Esophagus (tissue), 2 donors: Measurements from ENCODE around the gene CACNA1D. TPM values are rescaled to one million over a fixed set of nuclear protein-coding genes. Genes with fewer than 3 reads are reported as not detected.
"Not testable (repeated sequence)": the region's sequence is repeated elsewhere in the genome, so short reads cannot be mapped to it uniquely, and the experiment has no call there.

Experiments
- H3K27ac ChIP-seq, 2 donors: one replicate each; pipeline ENCODE4 v1.5.1; 2013; ENCODE audit warnings: low read depth in 2 of 2, mild to moderate bottlenecking in 2 of 2, inconsistent platforms in 1 of 2, low read length in 1 of 2, moderate library complexity in 1 of 2
- H3K27me3 ChIP-seq, 2 donors: one replicate each; pipeline ENCODE4 v1.6.1; 2013; ENCODE audit warnings: low read length in 2 of 2, control low read depth in 1 of 2, mild to moderate bottlenecking in 1 of 2; ENCODE audit not compliant: insufficient read depth in 2 of 2, control insufficient read depth in 1 of 2
- H3K36me3 ChIP-seq, 2 donors: one replicate each; pipeline ENCODE4 v1.6.1; 2013; ENCODE audit warnings: low read length in 1 of 2; ENCODE audit not compliant: control insufficient read depth in 2 of 2, insufficient read depth in 2 of 2
- H3K4me1 ChIP-seq, 2 donors: one replicate each; pipeline ENCODE4 v1.6.1; 2013; ENCODE audit warnings: low read length in 1 of 2; ENCODE audit not compliant: control insufficient read depth in 2 of 2, insufficient read depth in 2 of 2
- H3K4me3 ChIP-seq, 2 donors: one replicate each; pipeline ENCODE4 v1.5.1; 2013; ENCODE audit warnings: low read length in 2 of 2, mild to moderate bottlenecking in 2 of 2, low read depth in 1 of 2, moderate library complexity in 1 of 2
- H3K9me3 ChIP-seq, 2 donors: one replicate each; pipeline ENCODE4 v1.6.1; 2013; ENCODE audit warnings: mild to moderate bottlenecking in 2 of 2, low read depth in 1 of 2, low read length in 1 of 2, moderate library complexity in 1 of 2; ENCODE audit not compliant: control insufficient read depth in 2 of 2, insufficient read depth in 1 of 2
- WGBS, 2 donors: extraction: QIAGEN DNeasy Blood & Tissue Kit; methylation state at CpG; one replicate each; pipeline ENCODE4 v1.1.7; 2013; 5-methylcytosine and 5-hydroxymethylcytosine counted together
- polyA plus RNA-seq, 2 donors: library from polyadenylated mRNA; stranded (reverse); fragments of 200-250 nt; gene quantifications; one replicate each; pipeline ENCODE4 v1.2.3, GENCODE V29; 2013
- donor health status: healthy with polysubstance abuse.
- donor health status: Bipolar disorder and iron deficiency.

The CACNA1D gene
- polyA plus RNA-seq, 2 donors = 0.38 to 0.61 TPM

GRCh38 chr3:53649816-53650215 is 155.4 kb downstream of the CACNA1D start:
- H3K4me1 ChIP-seq = no peaks in the 10 kb centered on the region
- H3K9me3 ChIP-seq = no peaks in the 10 kb centered on the region
- no peaks in the 10 kb centered on the region for H3K36me3 ChIP-seq
- no peaks in the 10 kb centered on the region for H3K27me3 ChIP-seq
- WGBS, 2 donors = 74 to 86% methylated on average over 4 of the region's 4 CpGs
- no peak overlapping the region for H3K4me3 ChIP-seq
- no peak overlapping the region for H3K27ac ChIP-seq

DNA sequence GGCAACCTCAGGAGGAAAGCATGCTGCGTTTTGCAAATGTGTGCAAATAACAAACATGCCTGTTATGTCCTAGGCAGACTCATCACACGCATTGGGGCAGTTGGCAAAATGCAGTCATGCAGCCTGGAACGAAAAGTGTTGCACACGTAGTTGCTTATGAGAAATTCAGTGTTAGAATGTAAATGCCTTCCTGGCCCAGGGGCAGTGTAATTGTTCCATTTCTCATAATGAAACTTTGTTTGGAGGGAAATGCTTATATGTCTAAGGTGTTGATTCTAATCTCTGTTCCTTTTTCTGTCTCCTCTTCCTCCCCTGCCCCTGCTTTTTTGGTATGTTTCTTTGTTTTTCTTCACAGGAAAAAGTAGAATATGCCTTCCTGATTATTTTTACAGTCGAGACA is 156.0 kb downstream of the CACNA1D start:
- Histone ChIP-seq H3K27ac (no peak overlapping the region), H3K9me3 (no peaks in the 10 kb centered on the region), H3K27me3 (no peaks in the 10 kb centered on the region), H3K4me1 (no peaks in the 10 kb centered on the region), H3K4me3 (no peak overlapping the region), H3K36me3 (no peaks in the 10 kb centered on the region)
- 69 to 75% methylated on average over 5 of the region's 5 CpGs for WGBS, 2 donors

DNA sequence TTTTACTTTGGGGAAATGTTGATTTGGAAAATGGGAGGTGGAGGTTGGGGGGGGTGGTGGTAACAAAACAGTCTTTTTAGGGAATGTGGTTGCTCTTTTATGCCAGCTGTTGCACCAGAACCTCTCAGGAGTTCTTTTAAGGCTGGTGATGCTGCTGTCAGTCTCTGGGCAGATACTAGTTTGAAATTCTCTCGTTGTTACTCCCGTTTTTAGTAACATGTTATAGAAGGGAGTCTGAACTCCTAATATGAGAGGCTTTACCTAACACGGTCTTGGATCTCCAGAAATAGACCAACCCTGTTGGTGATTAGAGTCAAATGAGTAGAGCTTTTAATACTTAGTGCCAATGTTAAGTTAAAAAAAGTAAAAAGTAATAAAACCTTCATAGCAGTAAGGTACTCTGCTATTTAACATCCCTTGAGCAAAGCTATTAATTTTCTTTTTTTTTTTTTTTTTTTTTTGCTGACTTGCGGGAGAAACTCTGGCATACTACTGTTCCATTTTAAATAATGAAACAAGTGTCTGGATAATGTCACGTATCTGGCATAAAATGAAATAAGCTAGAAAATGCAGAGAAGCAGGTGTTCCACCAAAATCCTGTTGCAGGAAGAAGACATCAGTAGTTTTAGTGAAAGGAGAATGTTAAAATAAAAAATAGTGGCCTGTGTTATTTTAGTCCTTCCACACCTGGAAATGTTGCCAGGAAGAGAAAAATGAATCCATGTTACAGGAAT is 156.7 kb downstream of the CACNA1D start:
- 87 to 89% methylated on average over 5 of the region's 5 CpGs for WGBS, 2 donors
- no peaks in the 10 kb centered on the region for H3K9me3 ChIP-seq
- no peaks in the 10 kb centered on the region for H3K27me3 ChIP-seq
- H3K4me1 ChIP-seq = no peaks in the 10 kb centered on the region
- no peaks in the 10 kb centered on the region for H3K36me3 ChIP-seq
- no peak overlapping the region for H3K4me3 ChIP-seq
- no peak overlapping the region for H3K27ac ChIP-seq

DNA sequence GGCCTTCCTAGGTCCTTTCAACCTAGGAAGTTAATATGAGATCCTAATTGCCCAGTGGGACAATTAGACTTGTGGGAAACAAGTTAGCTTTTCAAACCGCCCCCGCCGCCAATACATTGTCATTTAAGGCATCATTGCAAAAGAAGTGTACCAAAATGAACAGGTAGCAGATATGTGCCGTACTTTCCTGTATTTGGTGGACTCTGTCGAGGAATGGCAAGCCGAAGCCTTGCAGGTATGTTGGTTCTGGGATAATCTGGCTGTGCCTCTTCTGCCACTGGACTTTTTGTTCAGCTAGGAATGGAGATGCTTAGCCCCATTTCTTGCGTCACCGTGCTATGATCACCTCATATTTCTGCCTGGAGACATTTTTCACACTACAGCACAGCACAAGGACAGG is 157.5 kb downstream of the CACNA1D start:
- H3K36me3 ChIP-seq = no peaks in the 10 kb centered on the region
- no peaks in the 10 kb centered on the region for H3K4me1 ChIP-seq
- no peaks in the 10 kb centered on the region for H3K9me3 ChIP-seq
- H3K4me3 ChIP-seq = no peak overlapping the region
- 94 to 96% methylated on average over 8 of the region's 8 CpGs for WGBS, 2 donors
- no peaks in the 10 kb centered on the region for H3K27me3 ChIP-seq
- H3K27ac ChIP-seq = no peak overlapping the region

- H3K36me3 ChIP-seq = no peaks in the 10 kb centered on the region
- H3K27me3 ChIP-seq = no peaks in the 10 kb centered on the region
- no peak overlapping the region for H3K27ac ChIP-seq
- H3K4me3 ChIP-seq = no peak overlapping the region
- H3K4me1 ChIP-seq = no peaks in the 10 kb centered on the region
- H3K9me3 ChIP-seq = peaks cover 3 to 4% of the 10 kb centered on the region in 2 donors
- 79 to 81% methylated on average over 1 of the region's 1 CpG for WGBS, 2 donors
These were observed 163.2 kb downstream of the CACNA1D start for GRCh38 chr3:53657651-53658050.

DNA sequence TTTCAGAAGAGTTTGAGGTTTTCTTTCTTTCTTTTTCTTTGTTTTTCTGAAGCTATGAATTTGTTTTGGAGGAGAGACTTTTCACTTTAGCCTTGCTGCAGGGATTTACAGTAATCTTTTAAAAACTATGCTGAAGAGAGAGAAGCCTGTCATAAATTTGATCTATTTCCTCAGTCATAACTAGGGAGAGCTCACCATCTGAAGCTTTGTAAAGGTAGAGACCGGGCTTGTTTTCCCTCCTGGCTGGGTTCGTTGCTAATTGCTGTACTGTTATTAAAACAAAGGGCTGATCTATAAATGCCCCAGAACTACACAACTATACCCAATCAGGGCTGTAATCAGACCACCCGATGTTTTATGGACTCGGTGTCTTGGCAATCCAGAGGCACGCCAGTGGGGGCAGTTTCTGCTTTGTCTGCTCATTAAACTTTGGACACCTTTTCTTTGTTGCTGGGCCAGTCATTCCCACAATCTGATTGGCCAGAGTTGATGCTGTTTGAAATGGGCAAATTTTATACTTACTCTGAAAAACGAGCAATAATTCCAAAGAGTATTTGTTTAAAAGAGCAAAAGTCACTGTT is 164.3 kb downstream of the CACNA1D start:
- no peaks in the 10 kb centered on the region for H3K4me1 ChIP-seq
- no peak overlapping the region for H3K4me3 ChIP-seq
- no peaks in the 10 kb centered on the region for H3K36me3 ChIP-seq
- no peaks in the 10 kb centered on the region for H3K27me3 ChIP-seq
- H3K9me3 ChIP-seq = peaks cover 3 to 4% of the 10 kb centered on the region in 2 donors
- H3K27ac ChIP-seq = no peak overlapping the region
- 50 to 58% methylated on average over 6 of the region's 6 CpGs for WGBS, 2 donors

DNA sequence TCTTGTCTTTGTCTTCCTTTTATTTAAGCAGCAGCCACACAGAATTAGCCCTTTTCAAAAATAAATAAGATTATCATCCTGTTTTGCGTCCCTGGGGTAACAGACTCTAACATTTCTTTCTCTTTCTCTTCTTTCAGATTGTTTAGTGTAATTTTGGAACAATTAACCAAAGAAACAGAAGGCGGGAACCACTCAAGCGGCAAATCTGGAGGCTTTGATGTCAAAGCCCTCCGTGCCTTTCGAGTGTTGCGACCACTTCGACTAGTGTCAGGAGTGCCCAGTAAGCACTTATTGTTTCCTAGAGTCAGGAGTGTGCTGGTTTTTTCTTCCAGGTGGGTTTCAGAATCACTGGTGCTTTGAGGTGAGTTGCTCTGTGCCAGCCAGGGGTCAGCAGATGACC is 165.6 kb downstream of the CACNA1D start:
- WGBS, 2 donors = 95 to 96% methylated on average over 7 of the region's 7 CpGs
- no peaks in the 10 kb centered on the region for H3K4me1 ChIP-seq
- no peak overlapping the region for H3K4me3 ChIP-seq
- no peaks in the 10 kb centered on the region for H3K36me3 ChIP-seq
- H3K9me3 ChIP-seq = peaks cover 3 to 8% of the 10 kb centered on the region in 2 donors
- H3K27me3 ChIP-seq = no peaks in the 10 kb centered on the region
- H3K27ac ChIP-seq = no peak overlapping the region

DNA sequence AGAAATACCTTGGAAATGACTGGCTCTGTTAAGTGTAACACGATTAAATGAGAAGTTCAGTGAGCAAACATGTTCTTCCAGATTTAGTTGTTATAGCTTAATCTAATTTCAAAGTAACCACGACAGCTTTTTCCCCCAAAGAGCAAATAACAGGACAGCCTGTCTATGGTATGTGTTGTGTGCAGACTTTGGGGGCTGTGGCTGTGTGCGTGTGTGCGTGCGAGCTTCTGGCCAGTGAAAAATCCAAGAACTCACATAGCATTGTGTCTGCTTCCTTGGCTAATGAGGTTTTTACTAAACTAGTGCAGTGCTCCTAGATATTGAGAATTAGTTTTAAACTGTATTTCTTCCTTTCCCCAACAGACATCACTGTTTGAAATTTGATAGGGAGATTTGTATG is 167.1 kb downstream of the CACNA1D start:
- WGBS, 2 donors = 80 to 81% methylated on average over 5 of the region's 5 CpGs
- H3K4me1 ChIP-seq = no peaks in the 10 kb centered on the region
- H3K27ac ChIP-seq = no peak overlapping the region
- H3K36me3 ChIP-seq = no peaks in the 10 kb centered on the region
- no peak overlapping the region for H3K4me3 ChIP-seq
- peaks cover 3 to 8% of the 10 kb centered on the region in 2 donors for H3K9me3 ChIP-seq
- H3K27me3 ChIP-seq = no peaks in the 10 kb centered on the region

GRCh38 chr3:53664812-53665211 is 170.4 kb downstream of the CACNA1D start:
- WGBS, 2 donors = 71 to 84% methylated on average over 4 of the region's 4 CpGs
- H3K36me3 ChIP-seq, H3K27me3 ChIP-seq, H3K27ac ChIP-seq, H3K4me3 ChIP-seq, H3K4me1 ChIP-seq, H3K9me3 ChIP-seq: not testable (repeated sequence)
